ENCODE data around the gene BNIPL.

The BNIPL gene

GRCh38 chr1:151069103-151069486 lies 32.7 kb downstream of the BNIPL start:
- H3K79me2 ChIP-seq (ENCODE audit: insufficient read depth, low read length), result no peaks in the 10 kb centered on the region
- TF ChIP-seq CTCF (IDR thresholded peaks at IDR 0.05; ENCODE audit: low read length), result no peak
- no peak for TF ChIP-seq EZH2 (IDR thresholded peaks at IDR 0.05; ENCODE audit: borderline replicate concordance, low read length)
- H4K20me1 ChIP-seq (ENCODE audit: insufficient read depth, low read length), result no peaks in the 10 kb centered on the region
- H3K9ac ChIP-seq (ENCODE audit: low read length), result peak overlapping the region; percentile 97; the same call in 1 of the 2 replicates
- 0 out of 2 replicates have a peak, but pooled peaks cover 11% of the 10 kb centered on the region for H3F3A ChIP-seq (ENCODE audit: insufficient read depth, low read length)
- H3K27me3 ChIP-seq (ENCODE audit: insufficient read depth, low read length), result no peaks in the 10 kb centered on the region
- H3K9me3 ChIP-seq (ENCODE audit: low read length), result no peaks in the 10 kb centered on the region
- peak overlapping the region; percentile 74 for H3K4me2 ChIP-seq (ENCODE audit: low read length)
- no peak overlapping the region for H2AFZ ChIP-seq (ENCODE audit: low read length)
- H3K27ac ChIP-seq (ENCODE audit: low read depth, low read length, poor library complexity, severe bottlenecking), result peak overlapping the region; percentile 94
- no peaks in the 10 kb centered on the region for H3K36me3 ChIP-seq (ENCODE audit: insufficient read depth, low read length)
- peak overlapping the region; percentile 82 for H3K4me3 ChIP-seq (ENCODE audit: low read depth, low read length, poor library complexity, severe bottlenecking)
- H3K4me1 ChIP-seq (ENCODE audit: insufficient read depth, low read length, severe bottlenecking), result peaks cover 24% of the 10 kb centered on the region
- no peaks in the 10 kb centered on the region for H3K9me2 ChIP-seq (ENCODE audit: low read depth, low read length)

- H3K27me3 ChIP-seq (ENCODE audit: insufficient read depth, low read length), result no peaks in the 10 kb centered on the region
- peaks cover 24% of the 10 kb centered on the region for H3K4me1 ChIP-seq (ENCODE audit: insufficient read depth, low read length, severe bottlenecking)
- peak within 1 kb of the TSS; percentile 94 for H3K27ac ChIP-seq (ENCODE audit: low read depth, low read length, poor library complexity, severe bottlenecking)
- no peak within 1 kb of the TSS for H2AFZ ChIP-seq (ENCODE audit: low read length)
- no peaks in the 10 kb centered on the region for H4K20me1 ChIP-seq (ENCODE audit: insufficient read depth, low read length)
- H3K4me2 ChIP-seq (ENCODE audit: low read length), result peak within 1 kb of the TSS; percentile 74
- H3K9ac ChIP-seq (ENCODE audit: low read length), result peak within 1 kb of the TSS; percentile 97
- no peaks in the 10 kb centered on the region for H3K9me2 ChIP-seq (ENCODE audit: low read depth, low read length)
- H3K79me2 ChIP-seq (ENCODE audit: insufficient read depth, low read length), result no peaks in the 10 kb centered on the region
- 0 out of 2 replicates have a peak, but pooled peaks cover 11% of the 10 kb centered on the region for H3F3A ChIP-seq (ENCODE audit: insufficient read depth, low read length)
- H3K4me3 ChIP-seq (ENCODE audit: low read depth, low read length, poor library complexity, severe bottlenecking), result peak within 1 kb of the TSS; percentile 82
- H3K9me3 ChIP-seq (ENCODE audit: low read length), result no peaks in the 10 kb centered on the region
- TF ChIP-seq EZH2 (IDR thresholded peaks at IDR 0.05; ENCODE audit: borderline replicate concordance, low read length), result no peak
- TF ChIP-seq CTCF (IDR thresholded peaks at IDR 0.05; ENCODE audit: low read length), result peak; percentile 85
- no peaks in the 10 kb centered on the region for H3K36me3 ChIP-seq (ENCODE audit: insufficient read depth, low read length)
Measured at GRCh38 chr1:151070474-151071276, 34.3 kb downstream of the BNIPL start, which contains the start of gene GABPB2. TSS of gene GABPB2 (plus strand) at chr1:151070761. CDS start at chr1:151088190, 17,429 bp downstream.

- Histone ChIP-seq H3K9me3 (ENCODE audit: low read length) (no peaks in the 10 kb centered on the region), H3K27ac (ENCODE audit: low read depth, low read length, poor library complexity, severe bottlenecking) (peak overlapping the region; percentile 94), H3K9me2 (ENCODE audit: low read depth, low read length) (no peaks in the 10 kb centered on the region), H3K4me3 (ENCODE audit: low read depth, low read length, poor library complexity, severe bottlenecking) (peak overlapping the region; percentile 82), H3F3A (ENCODE audit: insufficient read depth, low read length) (0 out of 2 replicates have a peak, but pooled peaks cover 11% of the 10 kb centered on the region), H3K36me3 (ENCODE audit: insufficient read depth, low read length) (no peaks in the 10 kb centered on the region), H3K27me3 (ENCODE audit: insufficient read depth, low read length) (no peaks in the 10 kb centered on the region), H2AFZ (ENCODE audit: low read length) (no peak overlapping the region), H3K4me1 (ENCODE audit: insufficient read depth, low read length, severe bottlenecking) (peaks cover 24% of the 10 kb centered on the region), H4K20me1 (ENCODE audit: insufficient read depth, low read length) (no peaks in the 10 kb centered on the region), H3K4me2 (ENCODE audit: low read length) (peak overlapping the region; percentile 74; the same call in 1 of the 2 replicates), H3K9ac (ENCODE audit: low read length) (no peak overlapping the region), H3K79me2 (ENCODE audit: insufficient read depth, low read length) (no peaks in the 10 kb centered on the region)
- TF ChIP-seq EZH2 (IDR thresholded peaks at IDR 0.05; ENCODE audit: borderline replicate concordance, low read length) (no peak), CTCF (IDR thresholded peaks at IDR 0.05; ENCODE audit: low read length) (peak; percentile 49)
Measured at GRCh38 chr1:151072224-151072623, 35.8 kb downstream of the BNIPL start.

Measured in OCI-LY1 (cell line).